ENCODE results near the gene UNC5B. TPM values are rescaled to one million over a fixed set of nuclear protein-coding genes. Genes with fewer than 3 reads are reported as not detected.

The UNC5B gene
- total RNA-seq, 1 donor from 2014 or later: 22.4 TPM

DNA sequence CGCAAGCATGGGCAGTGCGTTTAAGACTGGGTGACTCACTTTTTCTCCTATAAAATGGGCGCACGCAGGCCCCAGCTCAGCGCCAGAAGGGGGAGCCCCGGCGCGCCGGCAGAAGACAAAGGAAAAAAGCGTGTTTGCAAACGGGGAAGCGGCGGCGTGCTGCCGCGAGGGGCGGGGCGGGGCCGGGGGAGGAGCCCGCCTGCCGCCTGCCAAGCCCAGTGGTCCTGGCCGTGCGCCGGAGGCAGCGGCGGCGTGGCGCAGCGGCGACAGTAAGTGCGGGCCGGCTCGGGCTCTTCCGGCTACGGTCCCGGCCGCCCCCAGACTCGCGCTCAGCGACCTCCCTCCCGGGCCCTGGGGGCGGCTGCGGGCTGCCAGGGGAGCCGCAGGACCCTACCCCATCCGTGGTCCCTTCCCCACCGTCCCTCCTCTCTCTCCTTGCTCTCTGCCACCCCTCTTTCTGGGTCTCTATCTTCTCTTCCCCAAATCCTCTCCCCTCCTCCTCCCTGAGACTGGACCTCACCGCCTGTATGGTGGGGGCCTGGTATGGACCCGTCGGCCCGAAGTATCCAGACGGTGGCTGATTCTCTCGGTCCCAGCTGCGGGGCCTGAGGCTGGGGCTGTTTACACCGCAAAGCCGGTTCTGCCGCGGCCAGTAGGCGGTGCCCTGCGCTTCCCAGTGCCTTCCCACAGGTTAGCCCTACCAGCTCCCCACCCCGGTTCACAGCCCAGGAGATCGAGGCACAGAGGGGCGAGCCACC lies 106.9 kb downstream of the UNC5B start, which contains the start of gene SLC29A3:
Gene SLC29A3 (plus strand): TSS at position 218 of the 758 bp plus-strand sequence. CDS start 51 bp downstream, at position 269.
- peak; percentile 81 for DNase-seq (ENCODE audit: extremely low spot score, unreplicated experiment)
- H3K36me3 Mint-ChIP-seq: peaks cover 12% of the 10 kb centered on the region
- TF ChIP-seq, protein P1, sequence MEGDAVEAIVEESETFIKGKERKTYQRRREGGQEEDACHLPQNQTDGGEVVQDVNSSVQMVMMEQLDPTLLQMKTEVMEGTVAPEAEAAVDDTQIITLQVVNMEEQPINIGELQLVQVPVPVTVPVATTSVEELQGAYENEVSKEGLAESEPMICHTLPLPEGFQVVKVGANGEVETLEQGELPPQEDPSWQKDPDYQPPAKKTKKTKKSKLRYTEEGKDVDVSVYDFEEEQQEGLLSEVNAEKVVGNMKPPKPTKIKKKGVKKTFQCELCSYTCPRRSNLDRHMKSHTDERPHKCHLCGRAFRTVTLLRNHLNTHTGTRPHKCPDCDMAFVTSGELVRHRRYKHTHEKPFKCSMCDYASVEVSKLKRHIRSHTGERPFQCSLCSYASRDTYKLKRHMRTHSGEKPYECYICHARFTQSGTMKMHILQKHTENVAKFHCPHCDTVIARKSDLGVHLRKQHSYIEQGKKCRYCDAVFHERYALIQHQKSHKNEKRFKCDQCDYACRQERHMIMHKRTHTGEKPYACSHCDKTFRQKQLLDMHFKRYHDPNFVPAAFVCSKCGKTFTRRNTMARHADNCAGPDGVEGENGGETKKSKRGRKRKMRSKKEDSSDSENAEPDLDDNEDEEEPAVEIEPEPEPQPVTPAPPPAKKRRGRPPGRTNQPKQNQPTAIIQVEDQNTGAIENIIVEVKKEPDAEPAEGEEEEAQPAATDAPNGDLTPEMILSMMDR (conservative IDR thresholded peaks at IDR 0.05): peak; percentile 78
- H3K27me3 Mint-ChIP-seq: peaks cover 4% of the 10 kb centered on the region
- peak within 1 kb of the TSS; percentile 98 for H3K4me3 Mint-ChIP-seq
- H3K27ac Mint-ChIP-seq: peak within 1 kb of the TSS; percentile 87
- no peaks in the 10 kb centered on the region for H3K9me3 Mint-ChIP-seq
- H3K4me1 Mint-ChIP-seq (ENCODE audit: unreplicated experiment): peaks cover 40% of the 10 kb centered on the region

DNA sequence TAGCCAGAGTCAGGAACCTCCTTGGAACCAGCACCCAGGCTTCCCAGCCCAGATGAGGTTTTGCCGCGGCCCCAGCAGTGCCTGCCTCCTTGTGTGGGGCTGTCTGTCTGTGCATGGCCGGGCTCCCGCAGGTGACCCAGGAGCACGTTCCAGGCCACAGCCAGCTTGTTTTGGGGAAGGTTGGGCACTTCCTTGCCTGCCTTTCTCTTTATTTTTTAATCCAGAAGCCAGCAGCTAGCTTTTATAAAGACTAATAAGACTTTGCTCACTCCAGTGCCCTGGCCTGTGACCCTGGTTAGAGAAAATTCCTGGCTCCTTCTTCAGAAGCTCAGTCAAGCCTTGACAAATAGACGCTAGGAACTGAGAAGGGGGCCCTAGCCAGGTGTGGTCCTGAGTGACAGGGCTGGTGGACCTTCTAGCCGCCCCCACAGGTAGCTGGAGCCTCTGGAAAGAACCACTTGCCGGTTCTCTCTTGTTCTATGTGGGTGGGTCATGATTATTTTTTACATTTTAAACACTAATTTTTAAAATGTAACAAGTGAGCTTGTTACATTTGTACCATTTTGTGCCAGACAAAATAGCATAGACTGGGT lies 107.5 kb downstream of the UNC5B start:
- TF ChIP-seq, protein P1 (conservative IDR thresholded peaks at IDR 0.05): no peak
- Mint-ChIP-seq H3K27me3 (peaks cover 4% of the 10 kb centered on the region), H3K27ac (peak overlapping the region; percentile 87), H3K4me3 (peak overlapping the region; percentile 98), H3K4me1 (ENCODE audit: unreplicated experiment) (peaks cover 46% of the 10 kb centered on the region), H3K36me3 (peaks cover 17% of the 10 kb centered on the region), H3K9me3 (no peaks in the 10 kb centered on the region)
- no peak for DNase-seq (ENCODE audit: extremely low spot score, unreplicated experiment)

- H3K9me3 Mint-ChIP-seq: no peaks in the 10 kb centered on the region
- no peak overlapping the region for H3K27ac Mint-ChIP-seq
- TF ChIP-seq, protein P1 (conservative IDR thresholded peaks at IDR 0.05): no peak
- peaks cover 44% of the 10 kb centered on the region for H3K4me1 Mint-ChIP-seq (ENCODE audit: unreplicated experiment)
- peaks cover 17% of the 10 kb centered on the region for H3K36me3 Mint-ChIP-seq
- H3K4me3 Mint-ChIP-seq: peak overlapping the region; percentile 98
- H3K27me3 Mint-ChIP-seq: peaks cover 4% of the 10 kb centered on the region
- DNase-seq (ENCODE audit: extremely low spot score, unreplicated experiment): no peak
Measured at GRCh38 chr10:71320592-71320991, 108.2 kb downstream of the UNC5B start.

GRCh38 chr10:71321386-71321785 lies 109.0 kb downstream of the UNC5B start:
- Mint-ChIP-seq H3K4me3 (no peak overlapping the region), H3K9me3 (no peaks in the 10 kb centered on the region), H3K27me3 (peaks cover 4% of the 10 kb centered on the region), H3K27ac (no peak overlapping the region), H3K36me3 (peaks cover 17% of the 10 kb centered on the region), H3K4me1 (ENCODE audit: unreplicated experiment) (peaks cover 38% of the 10 kb centered on the region)
- TF ChIP-seq, protein P1 (conservative IDR thresholded peaks at IDR 0.05): no peak
- DNase-seq (ENCODE audit: extremely low spot score, unreplicated experiment): no peak

DNA sequence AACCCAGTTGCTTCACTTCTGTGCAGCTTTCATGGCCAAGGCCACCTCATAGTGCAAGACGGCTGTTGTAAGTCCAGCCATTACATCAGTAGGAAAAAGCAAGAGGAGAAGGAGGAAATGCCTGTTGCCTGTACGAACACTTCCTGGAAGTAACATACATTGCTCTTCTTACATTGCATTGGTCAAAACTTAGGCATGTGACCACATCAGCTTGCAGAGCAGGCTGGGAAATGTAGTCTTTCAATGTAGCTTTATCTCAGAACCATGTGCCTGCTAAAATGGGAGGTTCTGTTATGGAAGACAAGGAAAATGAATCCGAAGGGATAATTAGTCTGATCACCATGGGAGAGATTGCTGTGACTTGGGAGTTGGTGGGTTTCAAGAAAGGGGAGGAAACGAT lies 111.0 kb downstream of the UNC5B start:
- H3K9me3 Mint-ChIP-seq: no peaks in the 10 kb centered on the region
- no peaks in the 10 kb centered on the region for H3K27me3 Mint-ChIP-seq
- TF ChIP-seq, protein P1 (conservative IDR thresholded peaks at IDR 0.05): no peak
- DNase-seq (ENCODE audit: extremely low spot score, unreplicated experiment): no peak
- no peak overlapping the region for H3K4me3 Mint-ChIP-seq
- peaks cover 17% of the 10 kb centered on the region for H3K36me3 Mint-ChIP-seq
- peaks cover 24% of the 10 kb centered on the region for H3K4me1 Mint-ChIP-seq (ENCODE audit: unreplicated experiment)
- no peak overlapping the region for H3K27ac Mint-ChIP-seq
